GM12891 (cell line): ENCODE measurements around the gene FREM1.

Source experiments
- POLR2A ChIP-seq: IDR thresholded peaks from 2 replicates; pipeline ENCODE4 v1.6.1; 2011; ENCODE audit warnings: low read depth, low read length, control low read depth
- POLR2AphosphoS5 ChIP-seq: IDR thresholded peaks from 2 replicates; pipeline ENCODE4 v1.6.1; 2011; ENCODE audit warnings: low read depth, low read length, control low read depth
- TAF1 ChIP-seq: IDR thresholded peaks from 2 replicates; pipeline ENCODE4 v1.6.1; 2011; ENCODE audit warnings: low read depth, low read length, control low read depth

GRCh38 chr9:14923701-14924100, 13.5 kb upstream of the FREM1 start:
- TF ChIP-seq POLR2AphosphoS5: no peak
- TF ChIP-seq POLR2A: no peak
- TF ChIP-seq TAF1: no peak
